K562 (cell line): ENCODE data around the gene ASXL2. TPM values are rescaled to one million over a fixed set of nuclear protein-coding genes. Genes with fewer than 3 reads are reported as not detected.

ENCODE experiments used
- ARHGAP35 ChIP-seq: fragments of 450-650 bp; IDR thresholded peaks from 2 replicates; pipeline ENCODE4 v1.6.1; 2018; ENCODE audit not compliant: partially characterized antibody
- ELK3 ChIP-seq: fragments of 450-650 bp; formaldehyde crosslinking; IDR thresholded peaks from 2 replicates; pipeline ENCODE4 v1.4.0; 2020; ENCODE audit warnings: mild to moderate bottlenecking
- HMG20A ChIP-seq: fragments of 450-650 bp; formaldehyde crosslinking; conservative IDR thresholded peaks from 2 replicates; pipeline ENCODE4 v1.4.0; 2020; ENCODE audit warnings: mild to moderate bottlenecking, mixed read lengths
- LEF1 ChIP-seq: fragments of 450-650 bp; IDR thresholded peaks from 2 replicates; pipeline ENCODE4 v1.6.1; 2016; ENCODE audit warnings: mild to moderate bottlenecking
- NEUROD1 ChIP-seq: fragments of 150-350 bp; IDR thresholded peaks from 2 replicates; pipeline ENCODE4 v1.6.1; 2014; ENCODE audit warnings: borderline replicate concordance, low read length, low read depth; ENCODE audit not compliant: partially characterized antibody
- PPARD ChIP-seq: fragments of 250-450 bp; sonication (Bioruptor Pico); IDR thresholded peaks from 2 replicates; pipeline ENCODE4 v1.8.0; 2022; ENCODE audit warnings: inconsistent platforms, mild to moderate bottlenecking, moderate library complexity
- RERE ChIP-seq: sonication (generic); formaldehyde crosslinking; IDR thresholded peaks from 2 replicates; pipeline ENCODE4 v1.8.0; 2023; ENCODE audit warnings: missing genetic modification reagents, mild to moderate bottlenecking, borderline replicate concordance
- SMARCA5 ChIP-seq: fragments of 450-650 bp; IDR thresholded peaks from 2 replicates; pipeline ENCODE4 v1.6.1; 2016
- TCFL5 ChIP-seq: fragments of 250-450 bp; sonication (Bioruptor Pico); conservative IDR thresholded peaks from 2 replicates; pipeline ENCODE4 v1.6.1; 2021; ENCODE audit warnings: mild to moderate bottlenecking, moderate library complexity, matching md5 sums
- ZNF512 ChIP-seq: IDR thresholded peaks from 2 replicates; pipeline ENCODE4 v1.6.1; 2016; ENCODE audit warnings: missing genetic modification characterization, missing compliant biosample characterization
- ZNF592 ChIP-seq: fragments of 450-650 bp; IDR thresholded peaks from 2 replicates; pipeline ENCODE4 v1.6.1; 2017; ENCODE audit warnings: antibody characterized with exemption, mild to moderate bottlenecking
- polyA plus RNA-seq, 8 experiments: library from polyadenylated mRNA; depleted of rRNA in 4 of 8; stranded (reverse) in 5 of 8; unstranded in 3 of 8; fragments of >200 nt; fragmentation: Nextera tagmentation in 2 of 8; fragmentation: Illumina TruSeq in 1 of 8; extraction: Ambion mirVana in 2 of 8; extraction: Trizol in 1 of 8; gene quantifications; 2 replicates each; pipeline versions ENCODE4 v1.2.1 to v1.2.3, GENCODE V29; 2011 to 2014; ENCODE audit warnings: inconsistent platforms in 1 of 8, missing spikeins in 1 of 8
- total RNA-seq, 7 experiments: library from RNA; depleted of rRNA in 6 of 7; stranded (reverse); fragments of >200 nt in 6 of 7; fragmentation: Illumina TruSeq in 2 of 7; extraction: Trizol in 2 of 7; gene quantifications; 2 replicates each; pipeline versions ENCODE4 v1.2.1 to v1.2.3, GENCODE V29; 2011 to 2021; ENCODE audit warnings: low replicate concordance in 1 of 7

The ASXL2 gene
- total and polyA plus RNA-seq, 9 of the 15 experiments (the other 6 are each of a cell fraction or from before 2014, with no cell fraction given): 2.2 to 25.9 (median 9.0) TPM

GRCh38 chr2:25844089-25844488, 34.2 kb downstream of the ASXL2 start (continued):
- TF ChIP-seq RERE (CRISPR knock-in tag): no peak
- TF ChIP-seq LEF1: no peak
- TF ChIP-seq ZNF512 (tag): no peak
- no peak for TF ChIP-seq NEUROD1
- no peak for TF ChIP-seq ELK3 (CRISPR knock-in tag)
- TF ChIP-seq SMARCA5: no peak
- TF ChIP-seq PPARD (CRISPR knock-in tag): no peak
- TF ChIP-seq TCFL5: no peak
- no peak for TF ChIP-seq ARHGAP35
- TF ChIP-seq HMG20A (CRISPR knock-in tag): no peak
- TF ChIP-seq ZNF592: no peak
